Hair follicle dermal papilla cell (primary cell): ENCODE data around the gene NLRP9. TPM values are rescaled to one million over a fixed set of nuclear protein-coding genes. Genes with fewer than 3 reads are reported as not detected.

Experiments
- small RNA-seq: library from RNA; depleted of rRNA; stranded (forward); fragments of <200 nt; gene quantifications from one replicate; pipeline ENCODE3, GENCODE V24; 2012
- total RNA-seq: library from RNA; depleted of rRNA; stranded (reverse); fragments of >200 nt; gene quantifications from 2 replicates; pipeline ENCODE4 v1.2.3, GENCODE V29; 2012

Gene NLRP9
- total RNA-seq, result not detected in 2 replicates

DNA sequence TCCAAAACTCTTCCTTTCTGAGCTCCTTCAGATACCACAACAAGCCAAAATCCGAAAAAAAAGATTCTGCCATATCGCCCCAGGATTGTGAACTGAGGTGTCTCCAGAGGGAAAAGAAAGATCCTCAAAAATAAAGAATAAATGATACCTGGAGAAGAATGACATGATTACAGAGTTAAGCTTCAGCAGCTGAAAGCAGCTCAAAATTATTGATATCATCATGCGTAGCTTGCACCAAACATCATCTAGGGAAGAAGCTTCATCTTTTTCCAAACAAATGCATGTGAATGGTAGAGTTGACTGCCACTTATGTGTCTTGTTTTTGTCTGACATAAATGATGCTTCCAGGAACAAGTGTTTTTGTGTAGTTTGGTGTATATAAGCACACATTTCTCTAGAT is at the start of gene NLRP9:
Gene NLRP9, minus strand, starts transcription at position 101 of the 400 bp plus-strand sequence. Its CDS starts 28 bp downstream, at position 73.

DNA sequence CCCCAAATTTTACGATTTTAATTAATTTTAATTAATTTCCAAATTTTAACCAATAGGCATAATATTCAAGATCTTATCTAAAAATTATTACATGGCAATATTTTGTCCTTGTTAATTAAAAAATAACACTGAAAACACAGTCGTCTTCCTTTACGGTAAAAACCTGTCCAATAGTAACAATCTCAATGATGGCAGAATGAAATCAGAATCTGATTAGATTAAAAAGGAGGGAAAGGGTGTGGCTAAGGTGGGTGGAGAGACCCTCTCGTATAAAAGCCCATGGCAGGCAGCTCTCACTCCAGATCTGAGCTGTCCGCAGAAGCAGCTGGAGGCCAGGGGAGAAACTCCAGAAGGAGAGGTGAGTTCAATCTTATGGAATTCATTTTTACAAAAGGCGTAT is 30.6 kb upstream of the NLRP9 start, which contains the start of gene RFPL4AL1:
Gene RFPL4AL1, plus strand, starts transcription at position 301 of the 400 bp plus-strand sequence. CDS start 2,687 bp downstream, outside the sequence.

DNA sequence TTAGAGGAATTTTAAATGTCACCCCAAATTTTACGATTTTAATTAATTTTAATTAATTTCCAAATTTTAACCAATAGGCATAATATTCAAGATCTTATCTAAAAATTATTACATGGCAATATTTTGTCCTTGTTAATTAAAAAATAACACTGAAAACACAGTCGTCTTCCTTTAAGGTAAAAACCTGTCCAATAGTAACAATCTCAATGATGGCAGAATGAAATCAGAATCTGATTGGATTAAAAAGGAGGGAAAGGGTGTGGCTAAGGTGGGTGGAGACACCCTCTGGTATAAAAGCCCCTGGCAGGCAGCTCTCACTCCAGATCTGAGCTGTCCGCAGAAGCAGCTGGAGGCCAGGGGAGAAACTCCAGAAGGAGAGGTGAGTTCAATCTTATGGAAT is 20.6 kb upstream of the NLRP9 start, which contains the start of gene RFPL4A:
Gene RFPL4A, plus strand, starts transcription at position 301 of the 400 bp plus-strand sequence. CDS start 2,704 bp downstream, outside the sequence.

GRCh38 chr19:55674841-55675660 is 63.2 kb downstream of the NLRP9 start, which contains the start of gene EPN1:
Gene EPN1 (plus strand): TSS chr19:55675226. CDS start chr19:55678628, 3,402 bp downstream.

Small RNA genes within 50 kb of the gene (small RNA-seq; reads per million reads assigned to genes)
- gene AC010525.2, result not detected

Other genes with a start within 250 kb of the NLRP9 start
- gene SSC5D, start 250.0 kb downstream of the NLRP9 start, total RNA-seq, result 48.0 and 60.0 TPM in 2 replicates
- 0.16 TPM in 1 of 2 replicates, not detected in the other for gene SBK2, start 201.3 kb downstream of the NLRP9 start, total RNA-seq
- 0.12 and 0.81 TPM in 2 replicates for gene SBK3, start 192.9 kb downstream of the NLRP9 start, total RNA-seq
- 8.9 and 9.4 TPM in 2 replicates for gene ZNF579, start 157.6 kb downstream of the NLRP9 start, total RNA-seq
- gene FIZ1, start 138.9 kb downstream of the NLRP9 start, total RNA-seq, result 3.9 and 7.3 TPM in 2 replicates
- gene ZNF524, start 138.1 kb downstream of the NLRP9 start, total RNA-seq, result 10.2 and 10.4 TPM in 2 replicates
- 1.7 and 2.4 TPM in 2 replicates for gene ZNF865, start 132.8 kb downstream of the NLRP9 start, total RNA-seq
- 7.0 and 8.5 TPM in 2 replicates for gene ZNF784, start 113.8 kb downstream of the NLRP9 start, total RNA-seq
- gene ZNF580, start 97.4 kb downstream of the NLRP9 start, total RNA-seq, result 7.0 and 8.6 TPM in 2 replicates
- gene ZNF581, start 94.8 kb downstream of the NLRP9 start, total RNA-seq, result 19.3 and 22.2 TPM in 2 replicates
- gene CCDC106, start 90.2 kb downstream of the NLRP9 start, total RNA-seq, result 11.8 and 13.3 TPM in 2 replicates
- gene U2AF2, start 83.4 kb downstream of the NLRP9 start, total RNA-seq, result 84.6 and 96.1 TPM in 2 replicates
- gene EPN1, start 63.2 kb downstream of the NLRP9 start, total RNA-seq, result 79.2 and 93.9 TPM in 2 replicates
- gene RFPL4A, start 20.7 kb upstream of the NLRP9 start, total RNA-seq, result not detected in 2 replicates
- not detected in 2 replicates for gene RFPL4AL1, start 30.7 kb upstream of the NLRP9 start, total RNA-seq
- gene NLRP11, start 93.6 kb upstream of the NLRP9 start, total RNA-seq, result under 0.01 TPM in 1 of 2 replicates, not detected in the other
- not detected in 2 replicates for gene NLRP4, start 98.1 kb upstream of the NLRP9 start, total RNA-seq
- not detected in 2 replicates for gene NLRP13, start 193.9 kb upstream of the NLRP9 start, total RNA-seq
- not detected in 2 replicates for gene NLRP8, start 209.4 kb upstream of the NLRP9 start, total RNA-seq
- gene NLRP5, start 248.4 kb upstream of the NLRP9 start, total RNA-seq, result not detected in 2 replicates